Measurements from ENCODE around the gene CUEDC1. TPM values are rescaled to one million over a fixed set of nuclear protein-coding genes. Genes with fewer than 3 reads are reported as not detected.

Gene CUEDC1
- total RNA-seq, 1 donor from 2014 or later, result 37.0 TPM

GRCh38 chr17:57842280-57842679 is 112.9 kb downstream of the CUEDC1 start:
- peaks cover 15% of the 10 kb centered on the region for H3K36me3 Mint-ChIP-seq

GRCh38 chr17:57839571-57839923 is 115.7 kb downstream of the CUEDC1 start:
- H3K4me1 Mint-ChIP-seq, result no peaks in the 10 kb centered on the region
- H3K27ac Mint-ChIP-seq, result no peak overlapping the region
- no peak overlapping the region for H3K4me3 Mint-ChIP-seq
- no peak for DNase-seq (ENCODE audit: low spot score in 2 of 2, unreplicated experiment in 2 of 2)
- H3K36me3 Mint-ChIP-seq, result peaks cover 5% of the 10 kb centered on the region
- no peaks in the 10 kb centered on the region for H3K27me3 Mint-ChIP-seq (ENCODE audit: low read depth)
- TF ChIP-seq CTCF (IDR thresholded peaks at IDR 0.05; ENCODE audit: unreplicated experiment), result no peak
- H3K9me3 Mint-ChIP-seq, result no peaks in the 10 kb centered on the region

More at GRCh38 chr17:57842280-57842679, 112.9 kb downstream of the CUEDC1 start:
- Mint-ChIP-seq H3K4me3 (no peak overlapping the region), H3K4me1 (no peaks in the 10 kb centered on the region), H3K9me3 (no peaks in the 10 kb centered on the region), H3K27ac (no peak overlapping the region), H3K27me3 (ENCODE audit: low read depth) (no peaks in the 10 kb centered on the region)
- TF ChIP-seq CTCF (IDR thresholded peaks at IDR 0.05; ENCODE audit: unreplicated experiment), result no peak
- no peak for DNase-seq (ENCODE audit: low spot score in 2 of 2, unreplicated experiment in 2 of 2)

GRCh38 chr17:57838857-57839570 is 116.2 kb downstream of the CUEDC1 start:
- no peak for TF ChIP-seq CTCF (IDR thresholded peaks at IDR 0.05; ENCODE audit: unreplicated experiment)
- Mint-ChIP-seq H3K27ac (no peak overlapping the region), H3K27me3 (ENCODE audit: low read depth) (peaks cover 3% of the 10 kb centered on the region), H3K9me3 (no peaks in the 10 kb centered on the region), H3K4me1 (no peaks in the 10 kb centered on the region), H3K4me3 (no peak overlapping the region), H3K36me3 (peaks cover 5% of the 10 kb centered on the region)
- no peak for DNase-seq (ENCODE audit: low spot score in 2 of 2, unreplicated experiment in 2 of 2)

GRCh38 chr17:57838453-57838852 is 116.8 kb downstream of the CUEDC1 start:
- no peak for TF ChIP-seq CTCF (IDR thresholded peaks at IDR 0.05; ENCODE audit: unreplicated experiment)
- H3K27me3 Mint-ChIP-seq (ENCODE audit: low read depth), result peaks cover 3% of the 10 kb centered on the region
- H3K4me3 Mint-ChIP-seq, result no peak overlapping the region
- no peak for DNase-seq (ENCODE audit: low spot score in 2 of 2, unreplicated experiment in 2 of 2)
- no peak overlapping the region for H3K27ac Mint-ChIP-seq
- peaks cover 5% of the 10 kb centered on the region for H3K36me3 Mint-ChIP-seq
- H3K9me3 Mint-ChIP-seq, result no peaks in the 10 kb centered on the region
- no peaks in the 10 kb centered on the region for H3K4me1 Mint-ChIP-seq

- H3K27ac Mint-ChIP-seq, result no peak overlapping the region
- no peak overlapping the region for H3K4me3 Mint-ChIP-seq
- peaks cover 6% of the 10 kb centered on the region for H3K27me3 Mint-ChIP-seq (ENCODE audit: low read depth)
- H3K4me1 Mint-ChIP-seq, result no peaks in the 10 kb centered on the region
- no peak for TF ChIP-seq CTCF (IDR thresholded peaks at IDR 0.05; ENCODE audit: unreplicated experiment)
- no peak for DNase-seq (ENCODE audit: low spot score in 2 of 2, unreplicated experiment in 2 of 2)
- no peaks in the 10 kb centered on the region for H3K9me3 Mint-ChIP-seq
- peaks cover 3% of the 10 kb centered on the region for H3K36me3 Mint-ChIP-seq
Measured at GRCh38 chr17:57835333-57835900, 119.8 kb downstream of the CUEDC1 start.

All from mesothelial cell of epicardium (in vitro differentiated cells).